HG03558 (cell line): ENCODE measurements around the gene CYP3A7.
"Not testable (repeated sequence)": the region's sequence is repeated elsewhere in the genome, so short reads cannot be mapped to it uniquely, and the experiment has no call there.

Source experiments
- ATAC-seq: cut with Tn5 transposase; IDR thresholded peaks from one replicate; pipeline ENCODE4 v1.9.1; 2021; ENCODE audit warnings: moderate number of reproducible peaks; ENCODE audit not compliant: unreplicated experiment; ENCODE audit errors: extremely low read depth

Gene CYP3A7

GRCh38 chr7:99745395-99745794, 10.4 kb upstream of the CYP3A7 start:
- not testable (repeated sequence) for ATAC-seq

GRCh38 chr7:99742737-99743394, 7.9 kb upstream of the CYP3A7 start:
- no peak for ATAC-seq

GRCh38 chr7:99741441-99741795, 6.4 kb upstream of the CYP3A7 start:
- no peak for ATAC-seq

- ATAC-seq: no peak
Observed at GRCh38 chr7:99740573-99741440, 5.8 kb upstream of the CYP3A7 start.

GRCh38 chr7:99739699-99740572, 4.9 kb upstream of the CYP3A7 start:
- ATAC-seq: no peak

- no peak for ATAC-seq
Observed at GRCh38 chr7:99737726-99738125, 2.7 kb upstream of the CYP3A7 start.

- not testable (repeated sequence) for ATAC-seq
Observed at GRCh38 chr7:99736667-99737066, 1.7 kb upstream of the CYP3A7 start.

GRCh38 chr7:99733448-99733847, 1.5 kb downstream of the CYP3A7 start:
- ATAC-seq: no peak

GRCh38 chr7:99733003-99733402, 2.0 kb downstream of the CYP3A7 start:
- no peak for ATAC-seq

GRCh38 chr7:99731638-99732374, 3.2 kb downstream of the CYP3A7 start:
- ATAC-seq: no peak

GRCh38 chr7:99730992-99731391, 4.0 kb downstream of the CYP3A7 start:
- no peak for ATAC-seq

GRCh38 chr7:99730238-99730810, 4.7 kb downstream of the CYP3A7 start:
- ATAC-seq: no peak

- no peak for ATAC-seq
Observed at GRCh38 chr7:99729486-99730237, 5.3 kb downstream of the CYP3A7 start.

GRCh38 chr7:99728615-99729014, 6.4 kb downstream of the CYP3A7 start:
- ATAC-seq: no peak

- ATAC-seq: not testable (repeated sequence)
Observed at GRCh38 chr7:99723201-99723600, 11.8 kb downstream of the CYP3A7 start.

- no peak for ATAC-seq
Observed at GRCh38 chr7:99720800-99721595, 14.0 kb downstream of the CYP3A7 start.

- no peak for ATAC-seq
Observed at GRCh38 chr7:99719996-99720769, 14.8 kb downstream of the CYP3A7 start.
